Measurements from ENCODE around the gene ITGB7.

DNA sequence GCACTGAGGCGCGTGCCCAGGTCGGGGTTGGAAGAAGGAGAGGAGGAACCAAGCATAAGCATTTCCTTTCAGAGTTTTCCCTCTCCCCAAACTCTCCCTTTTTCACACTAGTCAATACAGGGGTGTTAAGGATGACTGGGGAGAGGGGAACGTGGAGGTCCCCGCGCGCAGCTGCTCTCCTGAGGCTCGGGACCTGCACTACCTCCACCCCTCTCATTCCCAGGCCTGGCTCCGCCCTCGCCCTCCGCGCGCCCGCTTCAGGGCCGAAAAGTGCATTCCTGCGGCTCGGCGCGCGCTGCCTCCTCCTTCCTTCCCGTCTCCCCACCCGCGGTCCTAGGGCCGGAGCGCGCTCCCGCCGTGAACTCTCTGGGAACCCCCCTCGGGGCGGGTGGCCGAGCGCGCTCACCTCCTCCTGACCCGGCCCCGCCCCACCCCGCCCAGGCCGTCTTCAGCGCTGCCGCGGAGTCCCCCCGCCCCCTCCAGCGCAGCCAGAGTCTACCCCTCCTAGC is 13.7 kb upstream of the ITGB7 start:
- TF ChIP-seq, protein P1, sequence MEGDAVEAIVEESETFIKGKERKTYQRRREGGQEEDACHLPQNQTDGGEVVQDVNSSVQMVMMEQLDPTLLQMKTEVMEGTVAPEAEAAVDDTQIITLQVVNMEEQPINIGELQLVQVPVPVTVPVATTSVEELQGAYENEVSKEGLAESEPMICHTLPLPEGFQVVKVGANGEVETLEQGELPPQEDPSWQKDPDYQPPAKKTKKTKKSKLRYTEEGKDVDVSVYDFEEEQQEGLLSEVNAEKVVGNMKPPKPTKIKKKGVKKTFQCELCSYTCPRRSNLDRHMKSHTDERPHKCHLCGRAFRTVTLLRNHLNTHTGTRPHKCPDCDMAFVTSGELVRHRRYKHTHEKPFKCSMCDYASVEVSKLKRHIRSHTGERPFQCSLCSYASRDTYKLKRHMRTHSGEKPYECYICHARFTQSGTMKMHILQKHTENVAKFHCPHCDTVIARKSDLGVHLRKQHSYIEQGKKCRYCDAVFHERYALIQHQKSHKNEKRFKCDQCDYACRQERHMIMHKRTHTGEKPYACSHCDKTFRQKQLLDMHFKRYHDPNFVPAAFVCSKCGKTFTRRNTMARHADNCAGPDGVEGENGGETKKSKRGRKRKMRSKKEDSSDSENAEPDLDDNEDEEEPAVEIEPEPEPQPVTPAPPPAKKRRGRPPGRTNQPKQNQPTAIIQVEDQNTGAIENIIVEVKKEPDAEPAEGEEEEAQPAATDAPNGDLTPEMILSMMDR (IDR thresholded peaks at IDR 0.05), result no peak
- peak in 1 of 2 donors; percentile 10 for TF ChIP-seq POLR2A (IDR thresholded peaks at IDR 0.05)
- TF ChIP-seq EP300 (IDR thresholded peaks at IDR 0.05), result no peak
- TF ChIP-seq POLR2AphosphoS5 (IDR thresholded peaks at IDR 0.05), result peak in 1 of 4 donors; percentile 61

Data from sigmoid colon (tissue), 4 donors.